HG03442 (cell line): ENCODE results near the gene MRPS6.
A peak's percentile ranks its signal among the peaks of the same experiment; 100 is the strongest.

Experiments
- ATAC-seq: cut with Tn5 transposase; IDR thresholded peaks from one replicate; pipeline ENCODE4 v1.9.1; 2021; ENCODE audit warnings: mild to moderate bottlenecking, moderate library complexity; ENCODE audit not compliant: unreplicated experiment

The MRPS6 gene

DNA sequence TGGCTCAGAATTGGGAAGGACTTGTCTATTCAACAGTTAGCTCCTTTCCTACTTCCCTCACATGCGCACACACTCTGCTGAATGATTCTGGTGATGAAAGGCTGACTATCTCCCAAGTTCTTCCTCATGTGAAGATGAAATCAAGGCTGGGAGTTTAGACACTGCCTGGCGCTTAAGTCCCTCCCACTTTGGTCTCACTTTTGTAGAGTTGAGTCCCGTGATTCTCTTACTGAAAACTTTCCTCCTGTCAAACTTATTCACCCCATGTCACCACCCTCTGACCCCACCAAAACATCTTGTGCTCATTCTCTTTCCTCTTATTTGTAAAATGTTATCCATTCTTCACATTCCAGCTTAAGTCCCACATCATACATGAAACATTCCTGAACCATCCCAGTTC lies 8.4 kb upstream of the MRPS6 start:
- no peak for ATAC-seq

DNA sequence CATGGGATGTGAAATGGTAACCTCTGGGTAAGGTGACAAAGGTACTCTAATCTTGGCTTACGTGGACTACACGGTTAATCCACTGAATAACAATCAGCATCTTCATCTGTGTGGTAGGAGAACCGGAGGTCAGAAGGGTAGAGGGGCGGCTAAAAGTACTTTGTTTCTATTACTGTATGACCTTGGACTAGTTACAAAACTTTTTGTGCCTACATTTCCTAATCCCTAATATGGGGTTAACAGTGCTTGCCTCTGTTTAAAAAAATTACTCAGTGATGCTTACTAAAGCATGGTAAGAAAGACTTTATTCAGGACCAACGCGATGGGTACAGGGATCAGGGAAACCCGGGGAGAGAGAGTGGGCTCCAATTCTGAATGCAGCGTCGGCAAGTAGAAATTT lies 1.7 kb upstream of the MRPS6 start:
- no peak for ATAC-seq

DNA sequence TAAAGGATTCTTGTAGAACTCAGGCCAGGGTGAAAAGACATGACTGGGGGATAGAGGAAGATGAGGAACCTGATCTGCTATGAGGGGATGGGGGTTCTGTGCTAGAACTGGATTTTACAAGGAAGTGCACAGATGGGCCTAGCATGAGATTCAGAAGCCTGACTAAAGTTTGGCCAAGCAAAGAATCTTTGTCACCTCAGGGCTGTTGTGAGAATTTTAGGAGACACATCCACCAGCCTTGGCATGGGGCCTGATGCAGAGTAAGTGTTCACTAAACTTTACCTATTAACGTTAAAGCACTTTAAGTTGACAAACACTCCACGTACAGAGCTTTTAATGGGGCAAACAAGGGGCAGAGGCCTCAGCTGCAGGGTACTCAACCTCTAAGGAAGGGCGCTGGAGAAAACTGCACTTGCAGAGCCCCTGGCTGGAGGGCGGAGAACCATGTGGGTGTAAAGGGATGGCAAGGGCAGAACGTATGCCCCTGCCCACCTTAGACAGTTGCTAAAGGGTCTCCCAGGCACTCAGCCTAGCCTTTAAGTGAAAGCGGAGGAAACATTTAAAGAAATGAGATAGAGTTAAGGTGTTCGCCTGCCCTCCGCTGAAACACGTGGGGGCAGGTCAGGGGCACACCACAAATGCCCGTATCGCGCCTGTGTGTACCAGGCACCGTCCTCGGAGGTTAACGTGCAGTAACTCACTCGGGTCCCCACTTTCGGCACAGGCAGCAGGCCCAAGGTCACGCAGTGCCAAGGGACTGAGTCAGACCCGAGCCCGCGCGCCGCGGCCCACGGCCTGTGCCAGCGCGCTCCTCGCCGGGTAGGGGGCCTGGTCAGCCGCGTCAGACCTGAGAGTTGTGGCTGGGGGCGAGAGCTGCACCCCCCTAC lies 990 bp upstream of the MRPS6 start:
- ATAC-seq, result peak; percentile 14

DNA sequence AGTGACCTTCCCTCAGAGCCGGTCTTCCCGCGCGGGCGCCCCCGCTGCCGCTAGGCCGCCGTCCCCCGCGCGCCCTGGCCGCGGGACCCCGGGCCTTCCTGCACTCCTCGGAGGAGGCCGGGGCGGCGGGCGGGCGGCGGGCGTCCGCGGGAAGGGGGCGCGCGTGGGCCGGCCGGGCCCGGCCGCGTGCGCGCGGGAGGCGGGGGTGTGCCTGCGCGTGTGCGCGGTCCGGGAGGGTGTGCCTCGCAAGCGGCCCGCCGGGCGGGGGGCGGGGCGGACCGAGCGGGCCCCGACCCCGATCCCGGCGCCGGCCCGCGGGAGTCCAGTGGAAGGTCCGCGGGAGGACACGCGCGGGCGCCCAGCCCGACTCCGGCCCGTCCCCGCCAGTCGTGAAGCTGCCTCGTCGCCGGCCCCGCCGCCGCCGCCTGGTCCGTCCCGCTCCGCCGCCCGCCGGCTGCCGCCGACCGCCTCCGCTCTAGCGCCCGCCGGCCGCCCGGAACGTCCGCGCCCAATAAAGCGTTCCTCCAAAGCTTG lies 438 bp downstream of the MRPS6 start:
- peak; percentile 35 for ATAC-seq

DNA sequence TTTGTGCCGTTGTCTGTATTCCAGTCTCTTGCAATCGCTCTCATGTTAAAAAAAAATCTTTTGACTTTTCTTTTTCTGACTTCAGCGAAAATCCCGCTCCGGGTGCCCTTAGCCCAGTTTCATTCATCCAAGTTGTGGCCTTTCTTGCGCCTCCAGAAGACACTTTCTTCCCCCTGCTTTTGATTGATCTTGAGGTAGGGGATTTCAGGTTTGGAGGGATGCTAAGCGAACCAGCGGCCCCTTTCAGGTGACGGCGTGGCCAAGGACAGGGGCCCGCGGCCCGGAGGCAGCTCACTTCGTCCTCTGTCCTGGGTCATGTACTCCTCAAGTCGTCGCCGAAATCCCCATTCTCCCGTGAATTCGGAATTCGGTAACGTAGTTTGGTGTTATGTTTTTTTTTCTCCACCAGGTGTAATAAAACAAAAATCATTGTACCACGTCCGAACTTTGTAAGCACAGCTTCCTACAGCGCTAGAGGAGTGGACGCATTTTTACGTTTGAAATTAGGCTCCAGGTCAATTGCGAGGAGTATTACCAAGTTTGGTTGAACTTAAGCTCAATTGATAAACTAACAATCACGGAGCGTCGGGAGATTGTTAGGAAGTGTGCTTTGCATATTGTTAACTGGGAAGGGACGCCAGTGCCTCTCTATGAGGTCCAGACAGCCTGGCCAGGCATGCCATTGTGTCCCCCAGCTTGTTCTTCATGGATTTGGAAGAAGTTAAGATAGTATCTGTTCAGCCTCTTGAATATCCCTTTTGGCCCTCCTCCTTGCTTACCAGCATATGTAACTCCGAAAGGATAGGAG lies 1.1 kb downstream of the MRPS6 start:
- no peak for ATAC-seq

DNA sequence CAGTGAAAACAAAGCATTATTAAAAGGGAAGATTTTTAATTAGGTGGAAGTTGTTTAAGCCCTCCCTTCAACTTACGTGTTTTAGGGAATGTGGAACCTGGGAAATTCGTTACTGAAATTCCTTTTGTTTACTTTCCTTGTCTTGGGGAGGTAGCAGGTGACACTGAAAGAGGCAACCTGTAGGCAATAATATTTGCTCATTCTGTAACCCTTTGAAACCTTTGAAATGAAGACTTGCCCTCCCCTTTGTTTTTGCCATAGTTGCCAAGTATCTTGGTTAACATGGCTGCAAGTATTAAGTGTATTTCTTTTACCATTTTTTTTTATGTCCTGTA lies 1.7 kb downstream of the MRPS6 start:
- no peak for ATAC-seq

DNA sequence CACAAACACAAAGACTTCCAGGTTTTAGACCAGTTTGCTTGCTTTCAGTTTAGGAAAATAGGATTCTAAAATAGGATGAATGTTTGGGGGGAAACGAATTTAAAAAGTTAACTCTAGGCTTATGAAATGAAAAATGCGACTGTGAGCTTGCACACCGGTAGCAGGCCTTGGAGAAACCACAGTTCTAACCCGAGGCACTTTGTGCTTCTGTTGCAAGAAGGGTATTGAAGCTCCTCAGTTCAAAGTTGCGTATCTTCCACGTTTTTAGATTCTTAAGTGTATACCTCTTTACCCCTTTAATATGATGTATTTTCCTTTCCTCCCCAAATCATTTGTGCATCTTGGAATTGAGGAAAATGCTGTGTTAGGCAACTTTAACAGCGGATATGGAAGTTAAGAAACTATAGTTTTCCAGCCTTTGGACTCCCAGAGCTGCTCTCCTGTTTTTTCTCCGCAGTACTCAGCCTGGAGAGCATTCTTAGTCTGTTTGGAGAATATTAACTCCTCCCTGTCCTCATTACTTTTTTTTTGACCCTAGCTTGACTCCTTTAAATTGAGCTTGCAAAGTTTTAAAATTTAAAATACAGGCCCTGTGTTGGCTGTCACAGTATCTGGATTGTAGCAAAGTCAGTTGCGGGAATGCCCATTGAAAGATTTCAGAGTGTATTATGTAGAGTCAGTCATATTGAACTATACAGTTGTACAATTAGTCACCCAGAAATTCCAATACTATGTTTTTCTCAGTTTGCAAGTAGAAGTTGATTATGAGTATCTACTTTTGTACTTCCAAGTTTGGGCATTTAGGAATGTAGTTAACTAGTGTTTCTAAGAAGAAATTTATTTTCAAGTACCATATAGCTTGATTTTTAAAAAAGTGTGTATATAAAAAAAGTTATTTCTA lies 2.6 kb downstream of the MRPS6 start:
- ATAC-seq, result no peak

DNA sequence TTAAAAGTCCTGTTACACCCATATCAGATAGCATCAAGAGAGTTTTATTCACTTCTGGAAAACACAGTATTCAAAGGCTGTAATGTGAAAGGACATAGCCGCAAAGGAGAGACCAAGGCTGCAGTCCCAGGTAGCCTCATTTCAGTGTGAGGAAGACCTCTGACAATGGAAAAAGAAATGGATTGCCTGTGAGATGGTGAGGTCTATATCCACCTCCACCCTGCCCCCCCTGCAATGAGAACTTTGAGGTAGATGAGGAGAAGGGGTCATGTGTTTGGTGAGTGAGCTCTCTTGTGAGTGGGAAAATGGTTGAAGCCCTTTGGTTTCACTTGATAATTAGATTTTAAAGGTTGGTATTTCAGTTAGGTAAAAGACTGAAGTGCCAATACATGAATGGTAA lies 3.5 kb downstream of the MRPS6 start:
- ATAC-seq, result no peak

DNA sequence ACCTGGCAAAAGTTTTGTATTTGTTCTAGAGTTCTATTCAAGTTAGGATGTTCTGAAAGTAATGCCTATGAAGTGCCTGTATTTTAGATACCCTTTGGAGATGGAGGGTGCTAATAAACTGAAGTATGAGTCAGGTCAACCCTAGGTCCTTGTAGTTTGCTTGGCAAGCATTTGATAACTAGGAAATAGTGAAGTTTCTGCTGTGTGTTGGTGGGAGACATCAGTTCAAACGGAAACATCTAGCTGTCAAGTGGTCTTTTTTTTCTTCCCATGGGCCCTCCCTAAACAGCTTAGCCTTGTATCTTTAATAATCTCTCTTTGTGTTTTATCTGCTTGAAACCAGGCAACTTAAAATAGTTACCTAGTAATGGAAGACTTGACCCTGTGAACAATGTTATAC lies 4.5 kb downstream of the MRPS6 start:
- ATAC-seq, result no peak

DNA sequence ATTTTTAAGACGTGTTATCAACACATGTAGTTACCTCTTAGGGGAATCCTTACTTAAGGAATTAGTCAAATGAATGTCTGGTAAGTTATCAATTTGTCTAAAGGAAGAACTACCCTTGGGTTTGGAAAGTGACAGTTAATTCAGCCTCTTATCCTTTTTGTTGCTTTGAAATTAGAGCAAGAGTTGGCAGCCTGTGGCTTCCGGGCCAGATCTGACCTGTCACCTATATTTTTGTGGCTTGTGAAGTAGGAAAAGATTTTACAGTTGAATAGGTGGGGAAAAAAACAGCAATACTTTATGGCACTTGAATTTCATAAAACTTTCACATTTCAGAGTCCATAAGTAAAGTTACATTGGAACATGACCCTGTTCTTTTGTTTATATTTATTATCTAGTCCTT lies 5.5 kb downstream of the MRPS6 start:
- ATAC-seq, result no peak

DNA sequence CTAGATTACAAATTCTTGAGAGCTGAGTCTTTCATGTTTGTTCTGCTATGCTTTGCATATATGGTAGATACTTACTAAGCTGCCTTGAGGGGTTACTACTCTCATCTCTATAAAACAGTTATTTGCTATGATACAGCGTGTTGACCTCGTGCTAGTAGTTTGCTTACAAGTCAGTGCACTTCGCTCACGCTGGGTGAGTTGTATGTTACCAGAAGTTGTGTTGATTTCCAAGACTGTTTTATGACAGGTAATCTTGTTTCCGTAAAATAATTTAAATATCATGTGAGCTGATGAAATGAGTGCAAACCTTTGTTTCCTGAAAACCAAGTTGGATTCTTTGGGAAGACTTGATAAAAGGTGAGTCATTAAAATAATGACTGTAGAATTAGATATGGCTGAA lies 7.3 kb downstream of the MRPS6 start:
- ATAC-seq, result no peak

DNA sequence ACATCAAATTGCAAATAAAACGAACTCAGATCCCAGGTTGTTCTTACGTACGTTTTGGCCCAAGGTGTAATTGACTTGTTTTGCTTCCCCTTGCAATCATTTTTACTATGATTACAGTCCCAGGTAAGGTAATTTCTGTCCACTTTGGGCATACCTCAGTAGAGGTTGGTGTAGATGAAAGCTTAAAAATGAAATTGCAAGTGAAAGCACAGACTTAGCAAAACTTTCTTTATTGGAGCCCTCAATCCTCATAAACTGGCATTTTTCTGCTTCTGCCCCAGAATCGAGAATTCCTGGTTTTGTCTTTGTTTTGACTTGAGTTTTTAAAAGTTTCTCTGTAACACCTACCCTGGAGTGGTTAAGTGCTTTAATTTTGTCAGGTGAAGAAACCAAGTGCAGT lies 9.4 kb downstream of the MRPS6 start:
- ATAC-seq, result no peak

DNA sequence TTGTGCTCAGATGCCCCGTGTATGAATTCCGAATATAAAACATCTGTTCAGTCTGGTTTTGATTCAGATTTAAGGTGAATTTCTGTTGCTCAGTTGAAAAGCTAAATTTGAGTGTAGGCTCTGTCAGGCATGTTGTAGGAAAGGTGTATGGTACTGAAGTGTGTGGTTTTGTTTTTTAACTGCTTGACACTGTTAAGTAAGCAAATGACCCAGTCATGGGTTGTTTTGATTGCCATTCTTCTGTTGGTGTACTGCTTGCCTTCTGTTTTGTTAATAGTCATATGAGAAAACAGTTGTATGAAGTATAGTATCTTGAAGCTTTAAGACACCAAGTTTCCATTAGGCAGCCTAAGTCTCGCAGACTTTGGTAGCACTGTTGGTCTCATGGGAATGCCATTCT lies 10.0 kb downstream of the MRPS6 start:
- ATAC-seq, result no peak

DNA sequence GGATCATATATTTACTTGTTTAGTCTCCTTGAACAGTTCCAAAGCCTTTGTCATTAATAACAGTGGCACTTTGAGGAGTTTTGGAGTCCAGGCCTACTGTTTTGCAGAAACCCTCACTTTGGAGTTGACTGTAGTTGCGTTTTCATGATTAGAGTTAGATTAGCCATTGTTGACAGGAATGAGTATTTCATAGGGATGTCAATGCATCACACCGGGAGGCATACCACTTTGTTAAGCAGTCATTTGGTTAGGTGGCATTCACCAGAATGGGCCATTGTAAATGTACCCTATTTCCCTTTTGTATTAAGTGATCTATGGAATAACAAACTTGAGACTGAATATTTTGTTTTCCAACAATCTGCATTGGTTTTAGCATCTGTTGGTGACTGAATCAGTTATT lies 11.8 kb downstream of the MRPS6 start:
- no peak for ATAC-seq

DNA sequence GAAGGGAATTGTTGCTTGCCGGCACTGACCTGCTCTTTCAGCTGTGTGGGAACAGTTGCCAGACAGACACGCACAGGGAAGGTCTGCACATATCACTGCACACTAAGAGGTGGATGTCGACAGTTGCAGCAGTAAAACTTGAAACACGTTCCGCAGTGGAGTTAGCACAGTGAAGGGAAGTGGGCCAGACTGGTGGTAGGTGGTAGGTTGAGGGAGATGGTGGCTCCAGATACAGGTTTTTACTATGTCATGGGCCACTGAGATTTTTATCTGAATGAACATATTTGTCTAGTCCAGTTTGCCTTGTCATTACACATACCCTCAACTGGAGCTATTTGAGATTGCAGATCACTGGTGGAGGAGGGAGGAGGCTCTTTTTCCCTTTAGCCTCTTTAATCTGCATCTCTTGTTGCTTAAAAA lies 13.5 kb downstream of the MRPS6 start:
- no peak for ATAC-seq

DNA sequence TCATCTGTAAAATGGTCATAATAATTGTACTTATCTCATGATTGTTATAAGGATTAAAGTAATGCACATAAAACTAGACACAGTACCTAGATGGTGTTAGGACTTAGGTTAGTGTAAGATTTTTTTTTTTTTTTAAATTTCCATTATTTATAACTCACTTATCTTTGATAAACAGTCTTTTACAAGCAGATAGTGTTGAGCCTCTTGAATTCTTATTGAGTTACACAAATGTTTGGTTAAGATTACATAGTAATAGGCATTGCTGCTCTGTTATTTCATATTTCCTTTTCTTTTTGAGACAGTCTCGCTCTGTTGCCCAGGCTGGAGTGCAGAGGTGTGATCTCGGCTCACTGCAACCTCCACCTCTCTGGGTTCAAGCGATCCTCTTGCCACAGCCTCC lies 15.4 kb downstream of the MRPS6 start:
- no peak for ATAC-seq

DNA sequence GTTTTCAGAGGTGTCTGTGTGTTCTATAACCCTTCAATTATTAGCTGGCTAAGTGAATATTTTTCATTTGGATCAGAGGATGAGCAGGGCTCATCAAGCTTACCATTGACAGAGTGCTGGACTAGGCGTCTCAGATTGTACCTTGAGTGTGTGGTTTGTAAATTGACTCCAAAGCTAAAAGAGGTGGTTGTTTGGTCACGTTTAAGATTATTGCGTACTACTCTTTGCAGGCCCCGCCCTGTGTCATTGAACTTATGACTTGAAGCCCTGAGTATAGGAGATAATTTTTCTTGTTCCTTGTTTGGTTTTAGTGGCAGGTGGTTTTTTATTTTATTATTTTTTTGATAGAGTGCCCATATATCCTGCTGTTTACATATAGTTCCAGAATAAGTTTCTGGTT lies 17.7 kb downstream of the MRPS6 start:
- ATAC-seq, result no peak

DNA sequence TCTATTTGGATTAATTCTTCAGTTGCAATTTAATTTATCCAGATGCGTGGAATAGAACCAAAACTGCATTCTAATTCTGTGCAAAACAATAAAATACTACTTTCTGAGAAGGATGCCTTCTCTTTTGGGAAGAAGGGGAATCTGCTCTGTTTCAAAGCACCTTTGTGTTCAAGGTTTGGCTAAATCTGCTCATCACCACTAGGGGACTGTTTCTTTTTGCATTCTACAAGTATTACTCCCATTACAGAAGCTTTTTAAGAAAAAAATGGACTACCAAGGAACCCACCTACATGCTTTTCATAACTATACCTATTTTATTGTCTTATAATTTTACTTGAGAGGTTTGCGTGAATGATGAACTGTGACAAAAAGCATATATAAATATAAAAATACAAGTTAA lies 18.2 kb downstream of the MRPS6 start:
- ATAC-seq, result no peak

DNA sequence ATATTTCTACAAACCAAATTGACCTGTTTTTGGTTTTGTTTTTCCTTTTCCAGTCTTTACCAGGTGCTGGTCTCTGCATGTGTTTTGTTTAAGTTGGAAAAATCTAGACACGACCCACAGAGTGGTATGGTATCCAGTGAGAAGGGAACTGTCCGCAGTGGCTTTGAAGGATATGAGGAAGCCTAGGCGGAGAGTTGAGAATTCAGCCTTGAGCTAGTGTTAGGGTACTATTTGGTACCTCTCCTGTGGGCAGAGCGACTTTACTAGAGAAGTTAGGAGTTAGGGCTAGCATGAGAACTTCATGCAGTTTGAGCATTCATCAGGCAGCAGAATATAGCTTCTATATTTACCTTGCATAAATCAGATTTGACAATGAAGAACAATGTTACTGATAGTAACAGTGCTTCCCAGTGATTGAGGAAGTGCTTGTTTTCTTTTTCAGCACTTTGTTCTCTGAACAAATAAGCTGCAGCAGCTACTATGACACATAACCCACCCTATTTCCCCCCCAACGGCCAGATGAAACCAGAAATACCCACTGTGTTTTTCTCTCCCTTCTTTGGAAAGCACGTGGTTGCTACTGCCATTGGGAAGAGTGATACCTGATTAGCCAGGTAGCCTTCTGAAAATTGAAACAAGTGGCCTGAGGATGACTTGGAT lies 19.0 kb downstream of the MRPS6 start:
- no peak for ATAC-seq

DNA sequence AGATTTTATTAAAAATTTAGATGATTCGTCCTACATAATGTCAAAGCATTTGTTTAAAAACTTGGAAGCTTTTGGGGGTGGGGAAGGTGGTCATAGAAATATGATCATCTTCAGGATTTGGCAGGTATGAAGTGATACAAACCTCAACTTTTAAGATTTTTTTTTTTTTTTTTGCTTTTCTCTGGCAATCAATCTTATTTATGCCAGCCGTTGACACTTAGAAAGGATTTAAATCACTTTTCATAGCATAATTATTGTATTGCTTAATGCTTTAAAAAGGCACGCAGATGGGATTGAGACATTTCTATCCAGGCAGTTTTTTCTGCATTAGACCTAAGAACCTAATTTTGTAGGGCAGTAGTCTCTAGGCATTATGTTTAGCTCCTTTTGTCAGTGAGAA lies 19.7 kb downstream of the MRPS6 start:
- no peak for ATAC-seq

DNA sequence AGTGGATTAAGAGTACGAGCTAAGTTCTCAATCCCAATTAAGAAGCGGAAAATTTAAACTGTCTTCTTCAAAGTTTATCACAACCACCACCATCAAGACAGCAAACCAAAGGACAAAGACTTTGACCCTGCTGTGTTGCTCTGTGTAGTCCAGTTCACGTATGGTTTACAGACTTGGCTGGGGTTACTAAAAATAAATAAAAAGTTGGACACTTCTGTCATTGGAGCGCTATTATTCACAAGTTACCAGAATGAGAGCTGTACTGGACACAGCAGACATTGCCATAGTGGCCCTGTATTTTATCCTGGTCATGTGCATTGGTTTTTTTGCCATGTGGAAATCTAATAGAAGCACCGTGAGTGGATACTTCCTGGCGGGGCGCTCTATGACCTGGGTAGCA lies 21.6 kb downstream of the MRPS6 start:
- no peak for ATAC-seq
